ENCODE measurements around the gene ZNF420. TPM values are rescaled to one million over a fixed set of nuclear protein-coding genes. Genes with fewer than 3 reads are reported as not detected.

Gene ZNF420
- total RNA-seq, 1 experiment from 2014 or later = 9.8 TPM

DNA sequence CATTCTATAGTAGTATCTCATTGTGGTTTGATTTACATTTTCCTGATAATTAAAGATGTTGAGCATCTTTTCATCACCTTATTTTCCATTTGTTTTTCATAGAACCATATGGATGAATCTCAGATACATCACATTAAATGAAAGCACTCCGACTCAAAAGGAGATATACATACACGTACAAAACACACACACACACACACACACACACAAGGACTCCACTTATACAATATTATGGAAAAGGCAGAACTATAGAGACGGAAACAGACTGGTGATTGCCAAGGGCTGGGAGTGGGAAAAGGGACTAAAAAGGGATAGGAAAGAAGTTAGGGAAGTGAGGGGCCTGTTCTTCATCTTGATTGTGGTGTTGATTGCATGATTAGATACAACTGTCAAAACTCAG, 70.0 kb downstream of the ZNF420 start:
- no CpG with 5 or more reads among the region's 3 CpGs for WGBS (ENCODE audit: extremely low coverage, insufficient read length, low lambda C conversion rate)
- Histone ChIP-seq H2BK20ac (ENCODE audit: low read depth, low read length, poor library complexity, severe bottlenecking) (no peak overlapping the region), H3K27me3 (ENCODE audit: insufficient read depth, low read length) (no peaks in the 10 kb centered on the region), H3K79me2 (ENCODE audit: insufficient read depth, low read length) (no peaks in the 10 kb centered on the region), H2BK120ac (ENCODE audit: low read depth, low read length, poor library complexity, severe bottlenecking) (no peak overlapping the region), H3K79me1 (ENCODE audit: insufficient read depth, low read depth, low read length, poor library complexity, severe bottlenecking) (no peaks in the 10 kb centered on the region), H4K91ac (ENCODE audit: insufficient read length, low read depth, low read length) (no peak overlapping the region), H3K56ac (ENCODE audit: insufficient read length, low read depth, low read length) (no peak overlapping the region), H3K27ac (ENCODE audit: insufficient read length, low read depth, low read length) (no peak overlapping the region), H3T11ph (ENCODE audit: low read length) (no peak overlapping the region), H3K23me2 (ENCODE audit: insufficient read length, low read depth, low read length, poor library complexity, severe bottlenecking) (no peaks in the 10 kb centered on the region), H4K5ac (ENCODE audit: insufficient read length, low read depth, low read length) (no peak overlapping the region), H3K14ac (ENCODE audit: insufficient read depth, low read length) (no peak overlapping the region), H3K23ac (ENCODE audit: insufficient read length, low read depth, low read length) (no peak overlapping the region), H3K4ac (ENCODE audit: low read depth, low read length) (no peak overlapping the region), H4K8ac (replicated peaks; ENCODE audit: insufficient read length, low read depth, low read length) (no peak overlapping the region), H3K4me1 (ENCODE audit: insufficient read depth, low read length) (no peaks in the 10 kb centered on the region), H2AK5ac (ENCODE audit: insufficient read length, low read length) (no peak overlapping the region), H2BK12ac (ENCODE audit: insufficient read length, low read depth, low read length) (no peak overlapping the region), H3K18ac (ENCODE audit: insufficient read length, low read depth, low read length) (no peak overlapping the region), H3K9me3 (ENCODE audit: control insufficient read depth, low read depth, low read length) (peaks cover 69% of the 10 kb centered on the region), H2BK5ac (ENCODE audit: insufficient read length, low read length) (no peak overlapping the region), H4K20me1 (ENCODE audit: control insufficient read depth, insufficient read depth, insufficient read length) (no peaks in the 10 kb centered on the region), H3K9ac (ENCODE audit: extremely low read depth, insufficient read length, low read length) (no peak overlapping the region), H3K4me2 (ENCODE audit: insufficient read depth, insufficient read length, low read length) (no peak overlapping the region), H2BK15ac (ENCODE audit: low read depth, low read length) (no peak overlapping the region), H2AFZ (ENCODE audit: low read length) (no peak overlapping the region)
- TF ChIP-seq, protein P1, sequence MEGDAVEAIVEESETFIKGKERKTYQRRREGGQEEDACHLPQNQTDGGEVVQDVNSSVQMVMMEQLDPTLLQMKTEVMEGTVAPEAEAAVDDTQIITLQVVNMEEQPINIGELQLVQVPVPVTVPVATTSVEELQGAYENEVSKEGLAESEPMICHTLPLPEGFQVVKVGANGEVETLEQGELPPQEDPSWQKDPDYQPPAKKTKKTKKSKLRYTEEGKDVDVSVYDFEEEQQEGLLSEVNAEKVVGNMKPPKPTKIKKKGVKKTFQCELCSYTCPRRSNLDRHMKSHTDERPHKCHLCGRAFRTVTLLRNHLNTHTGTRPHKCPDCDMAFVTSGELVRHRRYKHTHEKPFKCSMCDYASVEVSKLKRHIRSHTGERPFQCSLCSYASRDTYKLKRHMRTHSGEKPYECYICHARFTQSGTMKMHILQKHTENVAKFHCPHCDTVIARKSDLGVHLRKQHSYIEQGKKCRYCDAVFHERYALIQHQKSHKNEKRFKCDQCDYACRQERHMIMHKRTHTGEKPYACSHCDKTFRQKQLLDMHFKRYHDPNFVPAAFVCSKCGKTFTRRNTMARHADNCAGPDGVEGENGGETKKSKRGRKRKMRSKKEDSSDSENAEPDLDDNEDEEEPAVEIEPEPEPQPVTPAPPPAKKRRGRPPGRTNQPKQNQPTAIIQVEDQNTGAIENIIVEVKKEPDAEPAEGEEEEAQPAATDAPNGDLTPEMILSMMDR (conservative IDR thresholded peaks at IDR 0.05) = no peak
- Mint-ChIP-seq H3K36me3 (ENCODE audit: insufficient read depth in 1 of 3, low read depth in 3 of 3) (peaks cover 42 to 71% (median 65%) of the 10 kb centered on the region in 3 experiments), H3K4me1 (no peaks in the 10 kb centered on the region), H3K9me3 (peaks cover 77 to 80% of the 10 kb centered on the region in 2 experiments), H3K4me3 (no peak overlapping the region), H3K27me3 (ENCODE audit: low read depth) (no peaks in the 10 kb centered on the region), H3K27ac (no peak overlapping the region)
- DNase-seq = no peak
